ENCODE data around the gene MGAT4B.

GRCh38 chr5:179840766-179841165, 34.1 kb upstream of the MGAT4B start:
- TF ChIP-seq CTCF (IDR thresholded peaks at IDR 0.05) (no peak), POLR2A (IDR thresholded peaks at IDR 0.05) (no peak)
